HEK293 (cell line): Measurements from ENCODE around the gene AP2A1.

ENCODE experiments used
- CTCF ChIA-PET: fragments of 350-600 bp; formaldehyde crosslinking; extraction: SDS; loops from one replicate; lab custom pipeline; 2021; ENCODE audit warnings: antibody characterized with exemption; lab: Yijun Ruan, JAX
- POLR2A ChIA-PET: fragments of 300-600 bp; formaldehyde crosslinking; extraction: SDS; loops from one replicate; lab custom pipeline; 2020; ENCODE audit warnings: antibody characterized with exemption, inconsistent platforms; lab: Yijun Ruan, JAX
- H3K27ac ChIP-seq: fragments of 200-500 bp; sonication (Bioruptor generic); 2 replicates; pipeline ENCODE4 v1.5.1; 2014; ENCODE audit warnings: low read depth, low read length, control low read depth, inconsistent platforms; ENCODE audit errors: extremely low read depth
- H3K36me3 ChIP-seq, 2 experiments: fragments of 200-500 bp in 1 of 2; sonication (Bioruptor generic) in 1 of 2; 1 replicate in 1 of 2; 2 replicates in 1 of 2; pipeline ENCODE4 v1.5.1; 2014 to 2017; ENCODE audit warnings: inconsistent platforms in 2 of 2, low read length in 2 of 2; ENCODE audit not compliant: control insufficient read depth in 2 of 2, insufficient read depth in 1 of 2
- H3K4me1 ChIP-seq: fragments of 200-500 bp; sonication (Bioruptor generic); 2 replicates; pipeline ENCODE4 v1.5.1; 2014; ENCODE audit warnings: mild to moderate bottlenecking, low read length, inconsistent platforms; ENCODE audit not compliant: control insufficient read depth, insufficient read depth
- H3K4me3 ChIP-seq: 2 replicates; pipeline ENCODE4 v1.5.1; 2011; ENCODE audit warnings: low read depth, mild to moderate bottlenecking, control low read depth, low read length, moderate library complexity
- H3K9me3 ChIP-seq: fragments of 200-500 bp; sonication (Bioruptor generic); 2 replicates; pipeline ENCODE4 v1.5.1; 2014; ENCODE audit warnings: low read depth, low read length, inconsistent platforms; ENCODE audit not compliant: control insufficient read depth, insufficient read depth
- PBX3 ChIP-seq: sonication (generic); formaldehyde crosslinking; IDR thresholded peaks from 2 replicates; pipeline ENCODE4 v1.8.1; 2022; ENCODE audit warnings: mild to moderate bottlenecking, moderate library complexity, missing genetic modification reagents
- PRDM6 ChIP-seq: fragments of 450-650 bp; formaldehyde crosslinking; IDR thresholded peaks from 2 replicates; pipeline ENCODE4 v1.5.1; 2017; ENCODE audit warnings: missing biosample characterization, missing genetic modification characterization
- REPIN1 ChIP-seq: fragments of 450-650 bp; formaldehyde crosslinking; IDR thresholded peaks from 2 replicates; pipeline ENCODE4 v1.5.1; 2017; ENCODE audit warnings: missing biosample characterization, missing genetic modification characterization, low read depth
- REST ChIP-seq: fragments of 450-650 bp; formaldehyde crosslinking; IDR thresholded peaks from 2 replicates; pipeline ENCODE4 v1.5.1; 2016; ENCODE audit warnings: missing biosample characterization, missing genetic modification characterization
- TSHZ1 ChIP-seq: fragments of 450-650 bp; formaldehyde crosslinking; IDR thresholded peaks from 2 replicates; pipeline ENCODE4 v1.5.1; 2016; ENCODE audit warnings: missing biosample characterization, missing genetic modification characterization, borderline replicate concordance
- ZBTB10 ChIP-seq: fragments of 450-650 bp; formaldehyde crosslinking; IDR thresholded peaks from 2 replicates; pipeline ENCODE4 v1.5.1; 2016; ENCODE audit warnings: missing biosample characterization, missing genetic modification characterization
- ZIC2 ChIP-seq: fragments of 450-650 bp; formaldehyde crosslinking; IDR thresholded peaks from 2 replicates; pipeline ENCODE4 v1.5.1; 2016; ENCODE audit warnings: missing biosample characterization, missing genetic modification characterization
- ZNF114 ChIP-seq: fragments of 450-650 bp; formaldehyde crosslinking; IDR thresholded peaks from 2 replicates; pipeline ENCODE4 v1.5.0; 2017; ENCODE audit warnings: missing biosample characterization, missing genetic modification characterization
- ZNF239 ChIP-seq: fragments of 450-650 bp; formaldehyde crosslinking; IDR thresholded peaks from 2 replicates; pipeline ENCODE4 v1.5.1; 2016; ENCODE audit warnings: missing biosample characterization, missing genetic modification characterization
- ZNF324 ChIP-seq: fragments of 450-650 bp; formaldehyde crosslinking; IDR thresholded peaks from 2 replicates; pipeline ENCODE4 v1.5.1; 2016; ENCODE audit warnings: missing biosample characterization, missing genetic modification characterization
- ZNF423 ChIP-seq: fragments of 450-650 bp; formaldehyde crosslinking; IDR thresholded peaks from 2 replicates; pipeline ENCODE4 v1.5.1; 2016; ENCODE audit warnings: missing biosample characterization, missing genetic modification characterization
- ZNF449 ChIP-seq: fragments of 450-650 bp; formaldehyde crosslinking; IDR thresholded peaks from 2 replicates; pipeline ENCODE4 v1.5.1; 2017; ENCODE audit warnings: missing biosample characterization, mild to moderate bottlenecking, missing genetic modification characterization, moderate library complexity
- ZNF513 ChIP-seq: fragments of 450-650 bp; IDR thresholded peaks from 2 replicates; pipeline ENCODE4 v1.5.1; 2018; ENCODE audit warnings: missing biosample characterization, missing genetic modification characterization
- ZNF560 ChIP-seq: fragments of 450-650 bp; formaldehyde crosslinking; IDR thresholded peaks from 2 replicates; pipeline ENCODE4 v1.5.1; 2017; ENCODE audit warnings: missing biosample characterization, missing genetic modification characterization, borderline replicate concordance
- ZNF623 ChIP-seq: fragments of 450-650 bp; formaldehyde crosslinking; IDR thresholded peaks from 2 replicates; pipeline ENCODE4 v1.5.1; 2016; ENCODE audit warnings: missing biosample characterization, missing genetic modification characterization
- ZNF658 ChIP-seq: fragments of 450-650 bp; formaldehyde crosslinking; IDR thresholded peaks from 2 replicates; pipeline ENCODE4; 2016; ENCODE audit warnings: missing biosample characterization, missing genetic modification characterization
- ZNF701 ChIP-seq: fragments of 450-650 bp; formaldehyde crosslinking; IDR thresholded peaks from 2 replicates; pipeline ENCODE4 v1.5.1; 2016; ENCODE audit warnings: missing biosample characterization, missing genetic modification characterization
- ZNF785 ChIP-seq: fragments of 450-650 bp; formaldehyde crosslinking; IDR thresholded peaks from 2 replicates; pipeline ENCODE4 v1.5.1; 2016; ENCODE audit warnings: missing biosample characterization, missing genetic modification characterization
- ZXDB ChIP-seq: fragments of 450-650 bp; formaldehyde crosslinking; IDR thresholded peaks from 2 replicates; pipeline ENCODE4 v1.5.1; 2016; ENCODE audit warnings: missing biosample characterization, missing genetic modification characterization

AP2A1 gene

GRCh38 chr19:49795615-49796014 lies 28.8 kb downstream of the AP2A1 start:
- Histone ChIP-seq H3K4me1 (no peaks in the 10 kb centered on the region), H3K4me3 (no peak overlapping the region), H3K27ac (no peak overlapping the region), H3K36me3 (peaks cover 28 to 89% of the 10 kb centered on the region in 2 experiments), H3K9me3 (no peaks in the 10 kb centered on the region)
- ChIA-PET POLR2A (no interaction called here), CTCF (interaction anchor here (0.6 kb wide), 1 partner anchor 10 kb away, joined by 3 read pairs; no protein-coding TSS in a partner anchor)
- TF ChIP-seq PBX3 (CRISPR knock-in tag), result no peak
- TF ChIP-seq PRDM6 (tag by site-specific recombination), result no peak
- no peak for TF ChIP-seq ZXDB (tag by site-specific recombination)

GRCh38 chr19:49798574-49798973 lies 31.8 kb downstream of the AP2A1 start:
- Histone ChIP-seq H3K36me3 (peaks cover 25 to 83% of the 10 kb centered on the region in 2 experiments), H3K9me3 (no peaks in the 10 kb centered on the region), H3K4me1 (no peaks in the 10 kb centered on the region), H3K4me3 (no peak overlapping the region), H3K27ac (no peak overlapping the region)
- ChIA-PET CTCF (interaction anchor here (1.7 kb wide), 1 partner anchor 11 kb away, joined by 6 read pairs; no protein-coding TSS in a partner anchor), POLR2A (no interaction called here)
- TF ChIP-seq REPIN1 (tag by site-specific recombination) (no peak), ZNF423 (no peak), ZBTB10 (tag by site-specific recombination) (no peak), TSHZ1 (tag by site-specific recombination) (no peak), ZNF449 (tag by site-specific recombination) (no peak), ZNF785 (no peak), ZNF560 (tag by site-specific recombination) (no peak), ZNF701 (tag by site-specific recombination) (no peak), ZNF114 (tag by site-specific recombination) (no peak), REST (tag by site-specific recombination) (no peak), ZNF658 (tag by site-specific recombination) (no peak), ZNF623 (tag by site-specific recombination) (no peak), ZNF239 (no peak), ZIC2 (tag by site-specific recombination) (no peak), ZNF324 (tag by site-specific recombination) (no peak), ZNF513 (tag by site-specific recombination) (no peak)
